HG03520 (cell line): ENCODE data around the gene BRF1.

ENCODE experiments used
- ATAC-seq: cut with Tn5 transposase; IDR thresholded peaks from one replicate; pipeline ENCODE4 v1.9.1; 2021; ENCODE audit warnings: mild to moderate bottlenecking, moderate library complexity; ENCODE audit not compliant: unreplicated experiment

BRF1 gene

DNA sequence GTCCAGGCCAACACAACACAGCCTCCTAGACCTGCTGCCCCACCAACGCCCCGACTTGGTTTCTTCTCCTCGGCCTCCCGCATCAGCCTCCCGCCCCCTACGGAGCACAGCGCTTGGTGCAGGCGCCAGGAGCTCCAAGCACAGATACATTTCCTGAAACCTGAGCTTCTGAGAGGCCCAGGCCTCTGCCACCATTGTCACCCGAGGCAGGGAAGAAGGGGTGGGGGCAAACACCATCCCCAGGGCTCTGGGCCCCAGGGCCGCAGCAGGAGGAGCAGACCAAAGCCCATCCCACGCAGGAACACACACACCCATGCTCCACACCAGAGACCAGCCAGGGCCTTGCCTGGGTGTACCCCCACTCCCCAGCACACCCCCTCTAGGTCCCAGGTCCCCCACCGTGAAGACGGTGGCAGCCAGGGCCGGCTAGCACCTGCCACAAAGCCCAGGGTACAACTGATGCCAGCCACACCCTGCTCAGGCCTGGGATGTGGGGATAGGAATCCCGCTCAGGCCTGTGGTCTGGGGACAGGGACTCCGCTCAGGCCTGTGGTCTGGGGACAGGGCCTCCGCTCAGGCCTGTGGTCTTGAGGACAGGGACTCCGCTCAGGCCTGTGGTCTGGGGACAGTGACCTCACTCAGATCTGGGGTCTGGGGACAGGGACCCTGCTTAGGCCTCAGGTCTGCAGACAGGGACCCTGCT, 137.6 kb downstream of the BRF1 start:
- no peak for ATAC-seq

DNA sequence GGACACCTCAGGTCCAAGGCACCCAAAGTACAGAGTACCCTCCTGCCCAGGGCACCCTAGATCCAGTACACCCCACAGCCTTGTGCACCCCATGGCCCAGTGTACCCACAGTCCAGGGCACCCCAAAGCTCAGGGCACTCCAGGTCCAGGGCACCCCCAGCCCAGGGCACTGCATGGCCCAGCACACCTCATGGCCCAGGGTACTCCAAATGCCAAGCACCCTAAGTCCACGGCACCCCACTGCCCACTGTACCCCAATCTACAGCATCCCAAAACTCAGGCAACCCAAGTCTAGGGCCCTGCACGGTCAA, 138.2 kb downstream of the BRF1 start:
- no peak for ATAC-seq

DNA sequence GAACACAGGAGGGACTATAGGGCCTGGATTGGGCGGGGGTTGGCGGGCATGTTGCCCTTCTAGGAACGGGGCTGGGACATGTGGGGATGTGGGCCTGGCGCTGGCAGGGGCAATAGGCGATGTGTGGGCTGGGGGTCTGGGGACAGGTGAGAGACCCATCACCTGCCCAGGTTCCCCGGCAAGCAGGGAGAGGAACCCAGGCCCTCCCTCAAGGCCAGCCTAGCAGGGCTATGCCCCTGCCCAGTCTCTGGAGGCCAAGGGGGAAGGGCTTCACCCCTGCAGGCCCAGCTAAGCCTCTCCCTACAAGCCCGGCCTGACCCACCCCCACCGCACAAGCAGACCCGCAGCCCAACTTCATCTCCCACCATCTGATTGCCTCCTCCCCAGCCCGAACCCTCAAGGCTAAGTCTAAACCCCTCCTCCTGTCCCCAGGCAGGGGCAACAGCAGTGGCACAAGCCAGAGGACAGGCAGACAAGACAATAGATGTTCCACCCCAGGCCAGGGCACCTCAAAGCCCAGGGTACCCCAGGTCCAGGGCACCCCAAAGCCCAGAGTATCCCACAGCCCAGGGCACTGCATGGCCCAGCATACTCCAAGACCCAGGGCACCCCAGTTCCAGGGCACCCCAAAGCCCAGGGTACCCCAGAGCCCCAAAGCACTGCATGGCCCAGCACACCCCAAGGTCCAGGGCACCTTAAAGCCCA, 138.7 kb downstream of the BRF1 start:
- ATAC-seq, result no peak

DNA sequence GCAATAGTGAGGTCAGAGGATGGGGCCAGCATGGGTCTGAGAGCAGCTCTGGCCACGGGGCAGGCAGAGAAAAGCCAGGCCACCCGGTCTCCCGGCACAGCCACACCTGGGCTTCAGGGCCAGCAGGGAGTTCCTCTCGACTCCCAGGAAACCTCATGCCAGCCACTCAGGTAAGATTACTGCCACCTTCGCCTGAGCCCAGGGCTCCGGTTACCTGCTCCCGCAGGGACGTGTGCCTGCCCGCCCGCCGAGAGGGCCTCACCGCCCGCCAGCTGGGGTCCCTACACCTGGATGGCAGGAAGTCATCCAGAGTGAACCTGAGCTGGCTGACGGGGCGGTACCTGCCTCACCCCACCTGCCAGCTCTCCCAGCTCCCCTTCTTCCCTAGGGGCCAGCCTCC, 139.5 kb downstream of the BRF1 start:
- ATAC-seq, result no peak

DNA sequence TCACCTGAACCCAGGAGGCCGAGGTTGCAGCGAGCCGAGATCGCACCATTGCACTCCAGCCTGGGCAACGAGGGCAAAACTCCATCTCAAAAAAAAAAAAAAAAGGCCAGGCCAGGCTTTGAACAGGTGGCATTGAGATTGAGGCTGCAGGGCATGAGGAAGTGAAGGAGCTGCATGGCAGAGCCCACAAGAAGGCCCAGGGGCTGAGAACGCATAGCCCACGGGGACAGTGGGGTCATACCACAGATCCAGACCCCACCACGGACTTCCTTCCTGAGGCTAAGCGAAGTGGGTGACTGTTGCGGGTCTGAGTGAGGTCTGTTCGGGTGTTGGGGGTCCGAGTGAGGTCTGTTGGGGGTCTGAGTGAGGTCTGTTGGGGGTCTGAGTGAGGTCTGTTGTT, 140.0 kb downstream of the BRF1 start:
- no peak for ATAC-seq

DNA sequence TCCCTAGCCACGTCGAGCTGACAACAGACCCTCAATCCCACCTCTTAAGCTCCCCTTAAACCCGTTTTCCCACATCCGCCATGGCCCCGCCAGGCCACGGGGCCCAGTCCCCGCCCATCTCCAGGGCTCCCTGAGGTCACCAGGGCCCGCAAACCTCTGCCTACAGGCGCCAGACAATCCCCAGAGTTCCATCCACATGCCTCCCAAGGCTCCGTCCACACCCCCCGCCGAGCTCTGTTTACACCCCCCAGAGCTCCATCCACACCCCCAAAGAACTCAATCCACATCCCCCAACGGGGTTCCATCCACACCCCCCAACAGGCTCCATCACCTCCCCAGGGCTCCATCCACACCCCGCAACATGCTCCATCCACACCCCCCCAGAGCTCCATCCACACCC, 141.5 kb downstream of the BRF1 start:
- ATAC-seq, result no peak
